Panc1 (cell line): ENCODE measurements around the gene TRPM5. TPM values are rescaled to one million over a fixed set of nuclear protein-coding genes. Genes with fewer than 3 reads are reported as not detected.

Experiments used
- ATAC-seq: fragments of 200-7000 bp; cut with Tn5 transposase; 2 replicates; pipeline ENCODE4 v1.9.1; 2020; ENCODE audit warnings: mild to moderate bottlenecking, moderate library complexity
- BruUV-seq: library from RNA; stranded (reverse); fragments of 400-500 nt; replicated peaks from 2 replicates; lab custom pipeline; 2021; lab: Mats Ljungman, UMichigan
- CTCF ChIA-PET: fragments of 300-600 bp; sonication (Branson Sonifier 250); formaldehyde crosslinking; loops from one replicate; lab custom pipeline; 2022; ENCODE audit warnings: antibody characterized with exemption; lab: Charles Lee
- POLR2A ChIA-PET: fragments of 300-600 bp; sonication (Branson Sonifier 250); formaldehyde crosslinking; loops from one replicate; lab custom pipeline; 2022; ENCODE audit warnings: antibody characterized with exemption; lab: Charles Lee
- DNase-seq: peaks from one replicate; pipeline ENCODE4 v3.0.0-alpha.2; 2010; ENCODE audit warnings: low read depth, low spot score
- H3K27ac ChIP-seq: 2 replicates; pipeline ENCODE4 v1.5.1; 2011; ENCODE audit warnings: mild to moderate bottlenecking, low read length, inconsistent platforms
- H3K27me3 ChIP-seq: fragments of 200-500 bp; sonication (Bioruptor generic); 2 replicates; pipeline ENCODE4 v1.6.0; 2014; ENCODE audit warnings: low read length, inconsistent platforms; ENCODE audit not compliant: control insufficient read depth, insufficient read depth
- H3K36me3 ChIP-seq: fragments of 200-500 bp; sonication (Bioruptor generic); 2 replicates; pipeline ENCODE4 v1.5.1; 2014; ENCODE audit warnings: inconsistent platforms, mild to moderate bottlenecking, low read length, moderate library complexity; ENCODE audit not compliant: control insufficient read depth, insufficient read depth
- H3K4me1 ChIP-seq: 2 replicates; pipeline ENCODE4 v1.5.1; 2011; ENCODE audit warnings: inconsistent platforms, mild to moderate bottlenecking, low read length, moderate library complexity; ENCODE audit not compliant: control insufficient read depth, insufficient read depth
- H3K4me3 ChIP-seq, 2 experiments: 2 replicates each; pipeline ENCODE4 v1.5.1; 2011 to 2012; ENCODE audit warnings: low read depth in 2 of 2, low read length in 2 of 2, mild to moderate bottlenecking in 2 of 2, inconsistent platforms in 1 of 2, moderate library complexity in 1 of 2
- H3K9me3 ChIP-seq: fragments of 200-500 bp; sonication (Bioruptor generic); 2 replicates; pipeline ENCODE4 v1.5.1; 2014; ENCODE audit warnings: low read depth, mild to moderate bottlenecking, inconsistent platforms, low read length, moderate library complexity; ENCODE audit not compliant: control insufficient read depth, insufficient read depth
- CTCF ChIP-seq: fragments of 450-650 bp; IDR thresholded peaks from 2 replicates; pipeline ENCODE4 v1.5.1; 2017; ENCODE audit warnings: mild to moderate bottlenecking
- POLR2AphosphoS5 ChIP-seq: IDR thresholded peaks from 2 replicates; pipeline ENCODE4 v1.6.1; 2012; ENCODE audit warnings: mild to moderate bottlenecking, low read depth, low read length, moderate library complexity
- REST ChIP-seq, 2 experiments: IDR thresholded peaks; 2 replicates each; pipeline ENCODE4 v1.6.1; 2011 to 2012; ENCODE audit warnings: low read depth in 2 of 2, control low read depth in 1 of 2, low read length in 1 of 2, mild to moderate bottlenecking in 1 of 2, moderate library complexity in 1 of 2; ENCODE audit not compliant: insufficient read depth in 1 of 2
- SIN3A ChIP-seq: IDR thresholded peaks from 2 replicates; pipeline ENCODE4 v1.6.1; 2012; ENCODE audit warnings: low read depth, mild to moderate bottlenecking, low read length, moderate library complexity, borderline replicate concordance; ENCODE audit not compliant: insufficient read depth
- TCF7L2 ChIP-seq: IDR thresholded peaks from 2 replicates; pipeline ENCODE4 v1.6.1; 2011; ENCODE audit warnings: mild to moderate bottlenecking, low read depth, low read length, inconsistent platforms
- in situ Hi-C: cut with HindIII; loops from 2 replicates; pipeline ENCODE4 v1.10.0; 2016; ENCODE audit warnings: low sequenced_read_pairs, low pct_unique_long_range_greater_than_20kb
- intact Hi-C: fragments of 100-400 bp; cut with micrococcal nuclease; formaldehyde crosslinking; loops from one replicate; pipeline ENCODE4 v1.10.0; 2022; ENCODE audit not compliant: unreplicated experiment
- total RNA-seq: library from RNA; stranded (reverse); gene quantifications from one replicate; pipeline ENCODE4 v1.2.1, GENCODE V29; 2021; ENCODE audit not compliant: unreplicated experiment

TRPM5 gene
- total RNA-seq, 1 experiment from 2014 or later = 0.08 TPM

GRCh38 chr11:2414616-2415015 is 29.7 kb downstream of the TRPM5 start:
- no peak overlapping the region for H3K4me3 ChIP-seq
- no TSS peak for BruUV-seq
- no peaks in the 10 kb centered on the region for H3K4me1 ChIP-seq
- ChIA-PET CTCF (no interaction called here), POLR2A (no interaction called here)
- H3K36me3 ChIP-seq = no peaks in the 10 kb centered on the region
- ATAC-seq = no peak
- no peak overlapping the region for H3K27ac ChIP-seq
- H3K9me3 ChIP-seq = no peaks in the 10 kb centered on the region
- intact Hi-C loops (no loop called here), in situ Hi-C loops (no loop called here)
- DNase-seq = no peak
- H3K27me3 ChIP-seq = no peaks in the 10 kb centered on the region
- TF ChIP-seq SIN3A = no peak
- no peak for TF ChIP-seq POLR2AphosphoS5
- TF ChIP-seq REST (IDR thresholded peaks at IDR 0.05; ENCODE audit: insufficient read depth in 1 of 2, low read depth in 2 of 2, low read length in 1 of 2) = no peak
- no peak for TF ChIP-seq TCF7L2
- TF ChIP-seq CTCF = no peak

- no TSS peak for BruUV-seq
- CTCF ChIA-PET = no interaction called here
These were observed 30.4 kb downstream of the TRPM5 start for GRCh38 chr11:2413742-2414579.

More at GRCh38 chr11:2413742-2414579, 30.4 kb downstream of the TRPM5 start:
- TF ChIP-seq REST (IDR thresholded peaks at IDR 0.05; ENCODE audit: insufficient read depth in 1 of 2, low read depth in 2 of 2, low read length in 1 of 2) (no peak), TCF7L2 (no peak), POLR2AphosphoS5 (no peak), CTCF (no peak), SIN3A (no peak)
- in situ Hi-C loops (no loop called here), intact Hi-C loops (no loop called here)
- no peaks in the 10 kb centered on the region for H3K27me3 ChIP-seq
- H3K4me1 ChIP-seq = no peaks in the 10 kb centered on the region
- H3K4me3 ChIP-seq = no peak overlapping the region
- no peak overlapping the region for H3K27ac ChIP-seq
- DNase-seq (no peak), ATAC-seq (no peak)
- POLR2A ChIA-PET = interaction anchor here (0.6 kb wide), 1 partner anchor 488 kb away, joined by 8 read pairs; no protein-coding TSS in a partner anchor
- H3K36me3 ChIP-seq = no peaks in the 10 kb centered on the region
- H3K9me3 ChIP-seq = no peaks in the 10 kb centered on the region
